HEK293T (cell line): ENCODE data around the gene MLXIPL.
"Not testable (repeated sequence)": the region's sequence is repeated elsewhere in the genome, so short reads cannot be mapped to it uniquely, and the experiment has no call there.

Source experiments
- CTCF ChIA-PET: fragments of 350-600 bp; formaldehyde crosslinking; extraction: SDS; loops from one replicate; lab custom pipeline; 2021; ENCODE audit warnings: antibody characterized with exemption, inconsistent platforms; lab: Yijun Ruan, JAX
- POLR2A ChIA-PET: fragments of 350-600 bp; formaldehyde crosslinking; extraction: SDS; loops from one replicate; lab custom pipeline; 2020; ENCODE audit warnings: antibody characterized with exemption, inconsistent platforms; lab: Yijun Ruan, JAX
- DNase-seq: peaks from one replicate; pipeline ENCODE4 v3.0.0; 2012; ENCODE audit warnings: mixed read lengths; ENCODE audit errors: extremely low spot score
- ARNT ChIP-seq: fragments of 450-650 bp; IDR thresholded peaks from 2 replicates; pipeline ENCODE4 v1.6.1; 2017; ENCODE audit warnings: mild to moderate bottlenecking
- BHLHE40 ChIP-seq: fragments of 450-650 bp; IDR thresholded peaks from 2 replicates; pipeline ENCODE4 v1.6.1; 2016; ENCODE audit warnings: mild to moderate bottlenecking, moderate library complexity, borderline replicate concordance
- CTBP1 ChIP-seq: fragments of 450-650 bp; IDR thresholded peaks from 2 replicates; pipeline ENCODE4 v1.6.1; 2016; ENCODE audit warnings: borderline replicate concordance
- ELF4 ChIP-seq: fragments of 450-650 bp; IDR thresholded peaks from 2 replicates; pipeline ENCODE4 v1.6.1; 2017; ENCODE audit warnings: antibody characterized with exemption
- FOXA1 ChIP-seq: fragments of 450-650 bp; IDR thresholded peaks from 2 replicates; pipeline ENCODE4 v1.6.1; 2016; ENCODE audit warnings: mild to moderate bottlenecking
- FOXK2 ChIP-seq: fragments of 450-650 bp; IDR thresholded peaks from 2 replicates; pipeline ENCODE4 v1.6.1; 2016; ENCODE audit warnings: mild to moderate bottlenecking
- FOXM1 ChIP-seq: fragments of 450-650 bp; IDR thresholded peaks from 2 replicates; pipeline ENCODE4 v1.6.1; 2017; ENCODE audit warnings: mild to moderate bottlenecking, borderline replicate concordance
- HDGF ChIP-seq: fragments of 450-650 bp; IDR thresholded peaks from 2 replicates; pipeline ENCODE4 v1.6.1; 2017; ENCODE audit warnings: antibody characterized with exemption, borderline replicate concordance
- L3MBTL2 ChIP-seq: fragments of 450-650 bp; conservative IDR thresholded peaks from 2 replicates; pipeline ENCODE4 v1.6.1; 2016; ENCODE audit warnings: mild to moderate bottlenecking
- LEF1 ChIP-seq: fragments of 450-650 bp; IDR thresholded peaks from 2 replicates; pipeline ENCODE4 v1.6.1; 2017; ENCODE audit warnings: mild to moderate bottlenecking, borderline replicate concordance
- NFRKB ChIP-seq: fragments of 450-650 bp; IDR thresholded peaks from 2 replicates; pipeline ENCODE4 v1.6.1; 2016; ENCODE audit warnings: mild to moderate bottlenecking, moderate library complexity
- PKNOX1 ChIP-seq: fragments of 450-650 bp; IDR thresholded peaks from 2 replicates; pipeline ENCODE4 v1.6.1; 2016
- SP1 ChIP-seq: fragments of 450-650 bp; IDR thresholded peaks from 2 replicates; pipeline ENCODE4 v1.6.1; 2017
- SUZ12 ChIP-seq: fragments of 450-650 bp; IDR thresholded peaks from 2 replicates; pipeline ENCODE4 v1.6.1; 2016; ENCODE audit warnings: mild to moderate bottlenecking
- TARDBP ChIP-seq: fragments of 450-650 bp; IDR thresholded peaks from 2 replicates; pipeline ENCODE4 v1.6.1; 2016
- ZNF384 ChIP-seq: fragments of 450-650 bp; IDR thresholded peaks from 2 replicates; pipeline ENCODE4 v1.6.1; 2016

The MLXIPL gene

GRCh38 chr7:73556208-73557107 is 67.9 kb downstream of the MLXIPL start:
- ChIA-PET POLR2A (interaction anchor here (0.6 to 1.9 kb wide), 16 partner anchors 9 to 184 kb away, joined by 3 to 25 read pairs (median 4); partner anchors contain the start of genes BAZ1B and TBL2), CTCF (interaction anchor here (0.6 kb wide), 1 partner anchor 186 kb away, joined by 3 read pairs; no protein-coding TSS in a partner anchor)
- TF ChIP-seq LEF1 (no peak), HDGF (no peak), TARDBP (no peak), CTBP1 (no peak), SP1 (no peak), ZNF384 (no peak), L3MBTL2 (no peak), PKNOX1 (no peak), SUZ12 (no peak), BHLHE40 (no peak), ELF4 (no peak), NFRKB (no peak), FOXK2 (no peak), FOXA1 (no peak)
- no peak for DNase-seq

- TF ChIP-seq NFRKB (no peak), FOXM1 (no peak), ZNF384 (no peak), BHLHE40 (no peak), LEF1 (no peak), PKNOX1 (no peak), ELF4 (no peak), FOXK2 (no peak), L3MBTL2 (no peak), SUZ12 (no peak), FOXA1 (no peak), ARNT (no peak), SP1 (no peak), CTBP1 (no peak), HDGF (no peak), TARDBP (no peak)
- POLR2A ChIA-PET, result interaction anchor here (1.0 to 1.9 kb wide), 4 partner anchors 22 to 33 kb away, joined by 3 to 25 read pairs (median 9); partner anchors contain the start of genes BAZ1B and TBL2
- no peak for DNase-seq
- CTCF ChIA-PET, result interaction anchor here (0.6 kb wide), 1 partner anchor 36 kb away, joined by 3 read pairs; no protein-coding TSS in a partner anchor
Measured at GRCh38 chr7:73555411-73555982, 68.8 kb downstream of the MLXIPL start.

- DNase-seq, result not testable (repeated sequence)
- ChIA-PET POLR2A (interaction anchor here (0.9 kb wide), 1 partner anchor 28 kb away, joined by 3 read pairs; the partner anchor contains the start of gene BAZ1B), CTCF (interaction anchor here (0.5 kb wide), 1 partner anchor 29 kb away, joined by 3 read pairs; no protein-coding TSS in a partner anchor)
Measured at GRCh38 chr7:73550093-73550492, 74.2 kb downstream of the MLXIPL start.

GRCh38 chr7:73549176-73549575 is 75.1 kb downstream of the MLXIPL start:
- ChIA-PET CTCF (no interaction called here), POLR2A (interaction anchor here (0.9 kb wide), 1 partner anchor 27 kb away, joined by 3 read pairs; the partner anchor contains the start of gene BAZ1B)
- TF ChIP-seq ARNT, result no peak
- TF ChIP-seq FOXA1, result no peak
- TF ChIP-seq BHLHE40, result no peak
- no peak for TF ChIP-seq PKNOX1
- no peak for TF ChIP-seq L3MBTL2
- no peak for TF ChIP-seq TARDBP
- no peak for TF ChIP-seq ZNF384
- TF ChIP-seq SP1, result no peak
- TF ChIP-seq HDGF, result no peak
- no peak for TF ChIP-seq FOXK2
- no peak for TF ChIP-seq NFRKB
- TF ChIP-seq CTBP1, result no peak
- TF ChIP-seq LEF1, result no peak
- no peak for TF ChIP-seq SUZ12
- no peak for TF ChIP-seq ELF4
- no peak for TF ChIP-seq FOXM1
- DNase-seq, result no peak

GRCh38 chr7:73547841-73548240 is 76.5 kb downstream of the MLXIPL start:
- ChIA-PET POLR2A (interaction anchor here (0.8 to 1.8 kb wide), 4 partner anchors 9 to 479 kb away, joined by 3 to 8 read pairs (median 4); partner anchors contain the start of gene BCL7B), CTCF (no interaction called here)
- no peak for DNase-seq
- TF ChIP-seq SUZ12, result no peak
- no peak for TF ChIP-seq NFRKB
- no peak for TF ChIP-seq FOXK2
- no peak for TF ChIP-seq ZNF384
- no peak for TF ChIP-seq LEF1
- no peak for TF ChIP-seq ARNT
